Measurements from ENCODE around the gene GARIN5A.

GRCh38 chr19:50512112-50512998 is 35.7 kb upstream of the GARIN5A start:
- TF ChIP-seq CTCF (conservative IDR thresholded peaks at IDR 0.05; ENCODE audit: low read depth, low read length) (no peak), EZH2phosphoT487 (IDR thresholded peaks at IDR 0.05; ENCODE audit: borderline replicate concordance, low read length) (no peak), EZH2 (IDR thresholded peaks at IDR 0.05; ENCODE audit: low read length, unreplicated experiment) (no peak)
